HAP-1 (cell line): ENCODE results near the gene KLHL25.

Experiments
- DNase-seq, 2 experiments: peaks; one replicate each; pipeline ENCODE4 v3.0.0-alpha.2; 2016 to 2020; ENCODE audit warnings: low spot score in 2 of 2
- H3K27me3 ChIP-seq: fragments of 250-450 bp; sonication (Bioruptor Pico); 2 replicates; pipeline ENCODE4 v1.5.1; 2020; ENCODE audit warnings: low read depth, mild to moderate bottlenecking, moderate library complexity
- H3K36me3 ChIP-seq: fragments of 250-450 bp; sonication (Bioruptor Pico); replicated peaks from 2 replicates; pipeline ENCODE4 v1.5.1; 2020; ENCODE audit warnings: mild to moderate bottlenecking
- H3K4me1 ChIP-seq: fragments of 250-450 bp; sonication (Bioruptor Pico); 2 replicates; pipeline ENCODE4 v1.5.1; 2020; ENCODE audit warnings: mild to moderate bottlenecking
- H3K4me3 ChIP-seq: fragments of 250-450 bp; sonication (Bioruptor Pico); 2 replicates; pipeline ENCODE4 v1.5.1; 2020; ENCODE audit warnings: mild to moderate bottlenecking, moderate library complexity
- H3K9me3 ChIP-seq: fragments of 250-450 bp; sonication (Bioruptor Pico); 2 replicates; pipeline ENCODE4 v1.5.1; 2020; ENCODE audit warnings: mild to moderate bottlenecking, moderate library complexity
- in situ Hi-C: fragments of 300-500 bp; cut with MboI; formaldehyde crosslinking; loops from 3 replicates; pipeline ENCODE4 v1.14.3; 2020; ENCODE audit warnings: low sequenced_read_pairs, inconsistent platforms, mixed read lengths

KLHL25 gene

GRCh38 chr15:85757073-85757938 is 37.4 kb downstream of the KLHL25 start:
- Histone ChIP-seq H3K36me3 (peaks cover 33% of the 10 kb centered on the region), H3K9me3 (no peaks in the 10 kb centered on the region), H3K4me3 (no peak overlapping the region), H3K27me3 (no peaks in the 10 kb centered on the region), H3K4me1 (no peaks in the 10 kb centered on the region)
- in situ Hi-C loops: no loop called here
- DNase-seq: no peak

- peaks cover 6% of the 10 kb centered on the region for H3K4me1 ChIP-seq
- H3K36me3 ChIP-seq: peaks cover 31% of the 10 kb centered on the region
- no peaks in the 10 kb centered on the region for H3K27me3 ChIP-seq
- H3K4me3 ChIP-seq: no peak overlapping the region
- H3K9me3 ChIP-seq: no peaks in the 10 kb centered on the region
- in situ Hi-C loops: no loop called here
- no peak for DNase-seq
Measured at GRCh38 chr15:85756411-85757072, 38.2 kb downstream of the KLHL25 start.

GRCh38 chr15:85755942-85756341 is 38.8 kb downstream of the KLHL25 start:
- no peak overlapping the region for H3K4me3 ChIP-seq
- H3K27me3 ChIP-seq: no peaks in the 10 kb centered on the region
- H3K9me3 ChIP-seq: no peaks in the 10 kb centered on the region
- DNase-seq: no peak
- H3K4me1 ChIP-seq: peaks cover 12% of the 10 kb centered on the region
- in situ Hi-C loops: no loop called here
- peaks cover 29% of the 10 kb centered on the region for H3K36me3 ChIP-seq

GRCh38 chr15:85755471-85755870 is 39.3 kb downstream of the KLHL25 start:
- Histone ChIP-seq H3K36me3 (peaks cover 24% of the 10 kb centered on the region), H3K27me3 (no peaks in the 10 kb centered on the region), H3K4me1 (peaks cover 13% of the 10 kb centered on the region), H3K4me3 (no peak overlapping the region), H3K9me3 (no peaks in the 10 kb centered on the region)
- in situ Hi-C loops: no loop called here
- DNase-seq: no peak

GRCh38 chr15:85754989-85755388 is 39.7 kb downstream of the KLHL25 start:
- peaks cover 20% of the 10 kb centered on the region for H3K36me3 ChIP-seq
- H3K9me3 ChIP-seq: no peaks in the 10 kb centered on the region
- DNase-seq: peak in 1 of 2 experiments; percentile 10
- peaks cover 13% of the 10 kb centered on the region for H3K4me1 ChIP-seq
- H3K4me3 ChIP-seq: no peak overlapping the region
- in situ Hi-C loops: no loop called here
- H3K27me3 ChIP-seq: no peaks in the 10 kb centered on the region

- in situ Hi-C loops: no loop called here
- Histone ChIP-seq H3K4me1 (peaks cover 13% of the 10 kb centered on the region), H3K9me3 (no peaks in the 10 kb centered on the region), H3K36me3 (peaks cover 9% of the 10 kb centered on the region), H3K27me3 (no peaks in the 10 kb centered on the region), H3K4me3 (no peak overlapping the region)
- peak in 1 of 2 experiments; percentile 6 for DNase-seq
Measured at GRCh38 chr15:85753791-85754452, 40.8 kb downstream of the KLHL25 start.

GRCh38 chr15:85753261-85753660 is 41.5 kb downstream of the KLHL25 start:
- in situ Hi-C loops: no loop called here
- Histone ChIP-seq H3K4me3 (no peak overlapping the region), H3K9me3 (no peaks in the 10 kb centered on the region), H3K36me3 (peaks cover 8% of the 10 kb centered on the region), H3K4me1 (peaks cover 13% of the 10 kb centered on the region), H3K27me3 (no peaks in the 10 kb centered on the region)
- peak in 1 of 2 experiments; percentile 2 for DNase-seq

- in situ Hi-C loops: no loop called here
- DNase-seq: peak in 1 of 2 experiments; percentile 10
- peaks cover 13% of the 10 kb centered on the region for H3K4me1 ChIP-seq
- H3K27me3 ChIP-seq: no peaks in the 10 kb centered on the region
- H3K36me3 ChIP-seq: peaks cover 7% of the 10 kb centered on the region
- H3K4me3 ChIP-seq: no peak overlapping the region
- H3K9me3 ChIP-seq: no peaks in the 10 kb centered on the region
Measured at GRCh38 chr15:85752491-85752961, 42.2 kb downstream of the KLHL25 start.

GRCh38 chr15:85752124-85752475 is 42.6 kb downstream of the KLHL25 start:
- no peaks in the 10 kb centered on the region for H3K9me3 ChIP-seq
- peaks cover 9% of the 10 kb centered on the region for H3K36me3 ChIP-seq
- H3K4me3 ChIP-seq: no peak overlapping the region
- no peaks in the 10 kb centered on the region for H3K27me3 ChIP-seq
- in situ Hi-C loops: no loop called here
- H3K4me1 ChIP-seq: peaks cover 13% of the 10 kb centered on the region
- DNase-seq: peak in 1 of 2 experiments; percentile 16

GRCh38 chr15:85751291-85752123 is 43.2 kb downstream of the KLHL25 start:
- Histone ChIP-seq H3K36me3 (peaks cover 15% of the 10 kb centered on the region), H3K4me3 (no peak overlapping the region), H3K4me1 (peaks cover 13% of the 10 kb centered on the region), H3K27me3 (no peaks in the 10 kb centered on the region), H3K9me3 (no peaks in the 10 kb centered on the region)
- in situ Hi-C loops: no loop called here
- DNase-seq: peak; percentile 79 to 82

GRCh38 chr15:85750319-85751290 is 44.1 kb downstream of the KLHL25 start:
- Histone ChIP-seq H3K27me3 (no peaks in the 10 kb centered on the region), H3K4me1 (peaks cover 13% of the 10 kb centered on the region), H3K4me3 (no peak overlapping the region), H3K36me3 (peaks cover 18% of the 10 kb centered on the region), H3K9me3 (no peaks in the 10 kb centered on the region)
- peak in 1 of 2 experiments; percentile 33 for DNase-seq
- in situ Hi-C loops: no loop called here
